Astrocyte (in vitro differentiated cells and primary cell): ENCODE results near the gene ZBTB7B. TPM values are rescaled to one million over a fixed set of nuclear protein-coding genes. Genes with fewer than 3 reads are reported as not detected.

Source experiments
- DNase-seq: peaks from one replicate; pipeline ENCODE4 v3.0.0-alpha.2; 2010; ENCODE audit warnings: low read depth
- FAIRE-seq: peaks from 2 replicates; lab custom pipeline; 2011; peaks lifted over from hg19 to GRCh38; lab: Jason Lieb, UNC
- H2AFZ ChIP-seq: 2 replicates; pipeline ENCODE4 v1.6.0; 2012; ENCODE audit warnings: low read depth, low read length, inconsistent platforms
- H3K27ac ChIP-seq: 2 replicates; pipeline ENCODE4 v1.5.1; 2011; ENCODE audit warnings: low read depth, low read length, inconsistent platforms
- H3K27me3 ChIP-seq: 2 replicates; pipeline ENCODE4 v1.6.0; 2011; ENCODE audit warnings: low read length, inconsistent platforms; ENCODE audit not compliant: insufficient read depth
- H3K36me3 ChIP-seq: 2 replicates; pipeline ENCODE4 v1.5.1; 2011; ENCODE audit warnings: low read length, inconsistent platforms; ENCODE audit not compliant: insufficient read depth
- H3K4me1 ChIP-seq: 2 replicates; pipeline ENCODE4 v1.5.1; 2011; ENCODE audit warnings: low read length, inconsistent platforms; ENCODE audit not compliant: insufficient read depth
- H3K4me2 ChIP-seq: 2 replicates; pipeline ENCODE4 v1.6.0; 2012; ENCODE audit warnings: low read length, inconsistent platforms
- H3K4me3 ChIP-seq: 2 replicates; pipeline ENCODE4 v1.5.1; 2011; ENCODE audit warnings: low read depth, mild to moderate bottlenecking, low read length, inconsistent platforms; ENCODE audit not compliant: insufficient read depth
- H3K79me2 ChIP-seq: 2 replicates; pipeline ENCODE4 v1.6.0; 2012; ENCODE audit warnings: mild to moderate bottlenecking, low read length, inconsistent platforms; ENCODE audit not compliant: insufficient read depth
- H3K9ac ChIP-seq: 2 replicates; pipeline ENCODE4 v1.6.0; 2012; ENCODE audit warnings: mild to moderate bottlenecking, low read length, inconsistent platforms
- H3K9me3 ChIP-seq: 2 replicates; pipeline ENCODE4 v1.5.1; 2012; ENCODE audit warnings: low read depth, mild to moderate bottlenecking, low read length, inconsistent platforms; ENCODE audit not compliant: insufficient read depth
- H4K20me1 ChIP-seq: 2 replicates; pipeline ENCODE4 v1.6.0; 2012; ENCODE audit warnings: low read length, inconsistent platforms; ENCODE audit not compliant: insufficient read depth
- H3K27ac Mint-ChIP-seq: one replicate; pipeline ENCODE4 v1.8.0; 2021; ENCODE audit warnings: mild to moderate bottlenecking, mixed read lengths; ENCODE audit not compliant: unreplicated experiment
- H3K27me3 Mint-ChIP-seq: one replicate; pipeline ENCODE4 v1.8.0; 2021; ENCODE audit warnings: low read depth, mixed read lengths; ENCODE audit not compliant: unreplicated experiment
- H3K36me3 Mint-ChIP-seq: one replicate; pipeline ENCODE4 v1.8.0; 2021; ENCODE audit warnings: low read depth, mixed read lengths; ENCODE audit not compliant: unreplicated experiment
- H3K4me1 Mint-ChIP-seq: one replicate; pipeline ENCODE4 v1.8.0; 2021; ENCODE audit warnings: low read depth, mixed read lengths; ENCODE audit not compliant: unreplicated experiment
- H3K4me3 Mint-ChIP-seq: one replicate; pipeline ENCODE4 v1.8.0; 2021; ENCODE audit warnings: mild to moderate bottlenecking, moderate library complexity, mixed read lengths; ENCODE audit not compliant: unreplicated experiment
- H3K9me3 Mint-ChIP-seq: one replicate; pipeline ENCODE4 v1.8.0; 2021; ENCODE audit warnings: mild to moderate bottlenecking, mixed read lengths; ENCODE audit not compliant: unreplicated experiment
- EZH2 ChIP-seq: IDR thresholded peaks from 2 replicates; pipeline ENCODE4 v1.6.1; 2012; ENCODE audit warnings: mild to moderate bottlenecking, low read length, inconsistent platforms; ENCODE audit not compliant: insufficient read depth
- total RNA-seq: library from RNA; stranded (reverse); gene quantifications from 2 replicates; pipeline ENCODE4 v1.2.1, GENCODE V29; 2021
- TF ChIP-seq, protein P1 (sequence below): IDR thresholded peaks from 2 replicates; pipeline ENCODE4 v1.5.1; 2011; ENCODE audit warnings: low read depth, mild to moderate bottlenecking, inconsistent platforms, low read length, moderate library complexity; ENCODE audit not compliant: insufficient read depth

ZBTB7B gene
- total RNA-seq, 1 donor from 2014 or later: 46.1 TPM

DNA sequence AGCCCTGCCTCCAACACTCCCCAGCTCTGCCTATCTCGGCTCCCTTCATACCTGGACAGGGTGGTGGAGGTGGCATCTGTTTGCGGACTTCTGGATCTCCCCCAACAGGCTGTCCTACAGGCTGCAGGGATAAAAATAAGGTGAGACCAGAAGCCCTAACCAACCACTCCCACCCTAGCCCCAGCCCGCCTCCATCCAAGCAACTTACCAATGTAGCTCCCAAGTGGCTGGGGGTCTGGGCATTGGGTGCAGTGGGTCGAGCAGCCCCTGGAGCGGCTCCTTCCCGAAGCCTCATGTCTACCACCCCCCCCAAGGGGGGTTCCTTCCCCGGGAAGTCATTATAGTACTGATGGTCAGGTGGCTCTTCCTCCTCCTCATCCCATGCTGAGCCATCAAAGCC is 36.5 kb upstream of the ZBTB7B start:
- DNase-seq (no peak), FAIRE-seq (no peak)
- Histone ChIP-seq H4K20me1 (peaks cover 74% of the 10 kb centered on the region), H3K36me3 (peaks cover 44% of the 10 kb centered on the region), H3K9me3 (no peaks in the 10 kb centered on the region), H3K4me1 (peaks cover 32% of the 10 kb centered on the region), H3K27ac (no peak overlapping the region), H3K4me3 (no peak overlapping the region), H3K79me2 (peaks cover 74% of the 10 kb centered on the region), H3K27me3 (no peaks in the 10 kb centered on the region), H3K4me2 (peak overlapping the region; percentile 94), H3K9ac (no peak overlapping the region), H2AFZ (no peak overlapping the region)
- peak overlapping the region; percentile 26 for H3K27ac Mint-ChIP-seq
- peaks cover 16% of the 10 kb centered on the region for H3K36me3 Mint-ChIP-seq
- peaks cover 31% of the 10 kb centered on the region for H3K4me1 Mint-ChIP-seq
- no peaks in the 10 kb centered on the region for H3K9me3 Mint-ChIP-seq
- peak overlapping the region; percentile 66 for H3K4me3 Mint-ChIP-seq
- no peaks in the 10 kb centered on the region for H3K27me3 Mint-ChIP-seq
- no peak for TF ChIP-seq EZH2
- TF ChIP-seq, protein P1, sequence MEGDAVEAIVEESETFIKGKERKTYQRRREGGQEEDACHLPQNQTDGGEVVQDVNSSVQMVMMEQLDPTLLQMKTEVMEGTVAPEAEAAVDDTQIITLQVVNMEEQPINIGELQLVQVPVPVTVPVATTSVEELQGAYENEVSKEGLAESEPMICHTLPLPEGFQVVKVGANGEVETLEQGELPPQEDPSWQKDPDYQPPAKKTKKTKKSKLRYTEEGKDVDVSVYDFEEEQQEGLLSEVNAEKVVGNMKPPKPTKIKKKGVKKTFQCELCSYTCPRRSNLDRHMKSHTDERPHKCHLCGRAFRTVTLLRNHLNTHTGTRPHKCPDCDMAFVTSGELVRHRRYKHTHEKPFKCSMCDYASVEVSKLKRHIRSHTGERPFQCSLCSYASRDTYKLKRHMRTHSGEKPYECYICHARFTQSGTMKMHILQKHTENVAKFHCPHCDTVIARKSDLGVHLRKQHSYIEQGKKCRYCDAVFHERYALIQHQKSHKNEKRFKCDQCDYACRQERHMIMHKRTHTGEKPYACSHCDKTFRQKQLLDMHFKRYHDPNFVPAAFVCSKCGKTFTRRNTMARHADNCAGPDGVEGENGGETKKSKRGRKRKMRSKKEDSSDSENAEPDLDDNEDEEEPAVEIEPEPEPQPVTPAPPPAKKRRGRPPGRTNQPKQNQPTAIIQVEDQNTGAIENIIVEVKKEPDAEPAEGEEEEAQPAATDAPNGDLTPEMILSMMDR: no peak

DNA sequence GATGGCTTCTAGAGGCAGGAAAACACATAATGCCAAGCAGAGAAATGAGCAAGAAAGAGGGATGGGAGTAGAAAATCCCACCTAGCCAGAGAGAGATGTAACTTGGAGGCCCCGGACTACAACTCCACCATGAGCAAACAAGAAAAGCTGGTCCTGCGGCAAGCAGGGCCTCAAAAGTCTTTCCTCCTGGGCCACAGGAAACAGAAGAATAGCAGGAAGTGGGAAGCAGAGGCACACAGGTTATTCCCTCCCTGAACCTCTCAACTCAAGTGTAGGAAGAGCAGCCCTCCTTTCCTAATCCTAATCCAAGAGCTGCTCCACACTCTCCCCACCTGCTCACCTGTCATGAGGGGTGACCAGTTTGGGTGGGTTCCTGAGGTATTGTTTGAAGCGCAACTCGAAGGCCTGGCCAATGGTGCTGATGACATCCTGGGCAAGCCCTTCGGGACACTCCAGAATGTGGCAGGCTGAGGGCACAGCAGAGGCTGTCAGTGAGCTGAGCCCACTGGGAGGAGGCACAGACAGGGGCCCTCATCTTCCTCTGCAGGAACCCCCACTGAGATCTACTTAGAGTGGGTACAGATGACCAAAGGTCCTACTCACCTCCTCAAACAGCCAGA is 35.2 kb upstream of the ZBTB7B start:
- no peak for TF ChIP-seq EZH2
- TF ChIP-seq, protein P1: no peak
- Histone ChIP-seq H3K4me3 (no peak overlapping the region), H3K79me2 (peaks cover 78% of the 10 kb centered on the region), H3K9ac (peak overlapping the region; percentile 91), H3K27ac (no peak overlapping the region), H3K27me3 (no peaks in the 10 kb centered on the region), H3K9me3 (no peaks in the 10 kb centered on the region), H3K4me1 (peaks cover 41% of the 10 kb centered on the region), H4K20me1 (peaks cover 74% of the 10 kb centered on the region), H3K36me3 (peaks cover 44% of the 10 kb centered on the region), H3K4me2 (peak overlapping the region; percentile 94), H2AFZ (no peak overlapping the region)
- Mint-ChIP-seq H3K4me1 (peaks cover 38% of the 10 kb centered on the region), H3K27me3 (no peaks in the 10 kb centered on the region), H3K27ac (peak overlapping the region; percentile 11), H3K9me3 (no peaks in the 10 kb centered on the region), H3K36me3 (peaks cover 16% of the 10 kb centered on the region), H3K4me3 (peak overlapping the region; percentile 93)
- no peak for FAIRE-seq
- DNase-seq: no peak

DNA sequence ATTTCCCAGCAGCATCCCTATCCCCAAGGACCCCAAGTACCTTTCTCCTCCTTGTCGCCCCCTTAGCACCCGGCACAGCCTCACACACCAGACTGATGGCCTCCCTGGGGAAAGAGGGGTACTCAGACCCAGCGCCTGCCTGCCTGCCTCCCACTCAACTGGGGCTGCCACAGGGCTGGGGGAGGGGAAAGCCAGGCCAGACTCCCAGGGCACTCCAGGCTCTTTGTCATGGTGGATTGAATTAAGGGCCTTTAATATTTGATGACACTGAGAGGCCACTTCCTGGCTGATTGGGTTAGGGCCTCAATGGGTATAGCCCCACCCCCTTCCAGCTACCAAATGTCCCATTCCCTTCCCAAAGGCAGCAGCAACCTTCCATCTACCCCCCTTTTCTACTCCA is 33.9 kb upstream of the ZBTB7B start:
- Histone ChIP-seq H3K4me1 (peaks cover 46% of the 10 kb centered on the region), H3K36me3 (peaks cover 39% of the 10 kb centered on the region), H3K27me3 (no peaks in the 10 kb centered on the region), H3K9ac (peak overlapping the region; percentile 91), H3K4me2 (peak overlapping the region; percentile 94), H3K4me3 (peak overlapping the region; percentile 77), H3K27ac (peak overlapping the region; percentile 21), H4K20me1 (peaks cover 67% of the 10 kb centered on the region), H2AFZ (no peak overlapping the region), H3K79me2 (peaks cover 75% of the 10 kb centered on the region), H3K9me3 (no peaks in the 10 kb centered on the region)
- Mint-ChIP-seq H3K4me1 (peaks cover 34% of the 10 kb centered on the region), H3K27me3 (no peaks in the 10 kb centered on the region), H3K36me3 (peaks cover 13% of the 10 kb centered on the region), H3K27ac (no peak overlapping the region), H3K4me3 (peak overlapping the region; percentile 93), H3K9me3 (no peaks in the 10 kb centered on the region)
- FAIRE-seq (no peak), DNase-seq (no peak)
- TF ChIP-seq, protein P1: no peak
- TF ChIP-seq EZH2: no peak
